HT1080 (cell line): ENCODE data around the gene CFAP97. TPM values are rescaled to one million over a fixed set of nuclear protein-coding genes. Genes with fewer than 3 reads are reported as not detected.
"Not testable (repeated sequence)": the region's sequence is repeated elsewhere in the genome, so short reads cannot be mapped to it uniquely, and the experiment has no call there.

Experiments used
- DNase-seq: peaks from one replicate; pipeline ENCODE4 v3.0.0-alpha.2; 2015; ENCODE audit warnings: low read depth
- total RNA-seq: library from RNA; depleted of rRNA; stranded (reverse); fragments of >200 nt; shearing (Covaris generic); gene quantifications from 2 replicates; pipeline ENCODE4 v1.2.3, GENCODE V29; 2014

The CFAP97 gene
- total RNA-seq, 1 experiment from 2014 or later = 29.7 TPM

GRCh38 chr4:185142912-185143600 is 60.7 kb downstream of the CFAP97 start, which contains the start of gene SLC25A4:
SLC25A4 (plus strand) TSS chr4:185143266; CDS start chr4:185143373, 107 bp downstream.
- peak; percentile 76 for DNase-seq

- DNase-seq = no peak
Observed at GRCh38 chr4:185142564-185142911, 61.3 kb downstream of the CFAP97 start.

DNA sequence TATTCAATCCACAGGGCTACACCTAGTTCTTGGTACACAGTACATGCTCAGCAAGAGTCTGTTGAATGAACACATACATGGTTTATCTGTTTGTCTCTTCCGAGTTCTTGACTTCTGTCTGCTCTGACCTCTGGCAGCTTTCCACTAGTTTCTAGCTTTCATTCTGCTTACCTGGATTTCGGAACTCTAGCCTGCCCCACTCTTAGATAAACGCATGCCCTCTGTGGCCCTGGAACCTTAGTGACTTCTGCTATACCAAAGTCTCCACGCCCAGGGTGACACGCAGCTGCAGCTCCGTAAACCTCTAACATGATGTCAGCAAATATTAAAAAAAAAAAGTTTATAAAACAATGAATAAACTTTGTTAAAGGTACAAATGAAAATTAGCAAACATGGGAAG is 62.0 kb downstream of the CFAP97 start:
- no peak for DNase-seq

DNA sequence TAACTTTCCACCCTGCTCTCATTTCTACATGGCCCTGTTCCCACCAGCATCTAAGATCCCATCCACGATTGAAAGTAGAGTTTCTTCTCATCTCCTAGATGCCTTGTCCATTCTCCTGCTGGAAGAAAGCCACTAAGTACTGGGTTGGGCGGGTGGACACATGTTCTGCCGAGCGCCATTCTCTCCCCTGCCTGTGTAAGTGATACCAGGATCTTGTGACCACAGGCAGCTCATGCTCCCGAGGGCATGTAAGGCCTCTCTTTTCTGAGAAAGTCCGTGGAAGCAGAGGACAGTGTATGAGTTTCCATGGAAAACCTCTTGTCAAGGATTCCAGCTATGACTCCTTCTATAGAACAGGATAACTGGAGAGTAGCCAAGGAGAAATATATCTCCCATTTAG is 64.1 kb downstream of the CFAP97 start:
- peak; percentile 3 for DNase-seq

GRCh38 chr4:185138161-185138560 is 65.6 kb downstream of the CFAP97 start:
- no peak for DNase-seq

- no peak for DNase-seq
Observed at GRCh38 chr4:185137233-185137925, 66.4 kb downstream of the CFAP97 start.

DNA sequence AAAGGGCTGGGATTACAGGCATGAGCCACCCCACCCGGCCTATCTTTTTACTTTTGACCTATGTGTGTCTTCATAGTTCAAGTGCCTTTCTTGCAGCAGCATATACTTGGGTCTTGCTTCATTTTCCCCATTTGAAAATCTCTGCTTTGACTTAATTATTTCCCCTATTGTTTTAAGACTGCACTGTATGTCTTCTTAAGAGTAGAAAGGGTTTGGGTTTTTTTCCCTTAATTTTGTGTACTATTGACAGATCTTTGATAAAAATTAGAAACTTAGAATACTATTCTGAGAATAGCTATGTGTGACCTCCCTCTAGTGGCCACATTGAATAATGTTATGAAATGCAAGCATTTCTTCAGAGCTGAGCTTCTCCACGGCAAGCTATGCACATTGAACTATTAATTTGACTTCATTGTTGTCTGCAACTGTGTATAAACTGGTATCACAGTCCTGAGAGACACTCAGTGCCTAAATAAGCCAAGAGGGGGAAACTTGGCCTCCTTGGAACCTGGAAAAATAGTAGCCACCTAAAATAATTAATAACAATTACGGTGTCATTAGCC is 69.4 kb downstream of the CFAP97 start:
- peak; percentile 44 for DNase-seq

DNA sequence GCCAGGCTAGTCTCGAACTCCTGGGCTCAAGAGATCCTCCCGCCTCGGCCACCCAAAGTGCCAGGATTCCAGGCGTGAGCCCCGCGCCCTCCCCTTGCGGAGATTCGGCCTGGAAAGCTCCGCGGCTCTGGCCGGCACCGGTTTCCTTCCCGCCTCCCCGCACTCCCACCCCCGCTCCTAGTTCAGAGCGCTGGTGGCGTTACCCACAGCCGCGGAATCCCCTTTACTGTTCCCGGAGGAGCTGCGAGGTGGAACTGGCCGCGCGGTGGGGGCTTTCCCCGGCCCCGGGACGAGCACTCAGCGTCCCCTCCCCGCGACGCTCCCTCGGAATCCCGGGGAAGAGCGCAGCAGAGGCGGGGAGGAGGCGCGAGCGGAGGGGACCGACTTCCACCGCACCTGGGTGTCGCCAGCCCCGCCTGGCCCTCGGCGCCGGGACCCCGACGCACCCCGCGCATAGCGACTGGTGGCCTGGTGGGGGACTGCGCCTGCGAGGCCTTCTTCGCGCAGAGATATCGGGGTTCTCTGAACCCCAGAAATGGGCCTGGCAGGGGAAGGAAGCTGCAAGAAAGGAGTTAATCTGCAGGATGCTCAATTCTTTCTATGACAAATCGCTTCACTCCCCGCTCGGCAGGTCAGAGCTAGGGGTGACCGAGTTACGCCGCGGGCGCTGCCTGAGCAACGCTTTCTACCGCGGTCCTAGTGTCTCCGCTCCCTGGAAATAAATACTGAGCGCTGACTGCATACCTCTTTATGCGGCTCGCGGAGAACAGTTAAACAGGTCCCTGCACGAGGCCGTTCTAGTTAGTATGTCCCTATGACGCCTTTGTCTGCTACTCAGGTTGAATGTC is 75.3 kb downstream of the CFAP97 start:
- DNase-seq = no peak

GRCh38 chr4:185127021-185127925 is 76.5 kb downstream of the CFAP97 start:
- DNase-seq = no peak

DNA sequence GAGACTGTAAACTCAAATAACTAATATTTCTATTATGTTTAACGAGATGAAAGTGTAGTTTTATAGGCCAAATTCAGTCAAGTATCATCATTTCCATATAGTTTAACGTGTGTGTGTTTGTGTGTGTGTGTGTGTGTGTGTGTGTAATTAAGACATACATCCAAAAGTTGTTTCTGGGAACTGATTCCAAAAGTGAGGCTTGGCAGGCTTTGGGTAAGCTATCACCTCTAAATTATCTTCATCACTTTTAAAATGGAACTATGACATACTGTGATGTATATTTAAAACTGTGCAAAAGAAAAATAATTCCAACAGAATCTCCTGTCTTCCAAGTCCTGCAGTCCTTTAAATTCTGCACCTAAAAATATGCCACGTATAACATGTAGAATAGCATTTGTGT is 79.8 kb downstream of the CFAP97 start:
- no peak for DNase-seq

DNA sequence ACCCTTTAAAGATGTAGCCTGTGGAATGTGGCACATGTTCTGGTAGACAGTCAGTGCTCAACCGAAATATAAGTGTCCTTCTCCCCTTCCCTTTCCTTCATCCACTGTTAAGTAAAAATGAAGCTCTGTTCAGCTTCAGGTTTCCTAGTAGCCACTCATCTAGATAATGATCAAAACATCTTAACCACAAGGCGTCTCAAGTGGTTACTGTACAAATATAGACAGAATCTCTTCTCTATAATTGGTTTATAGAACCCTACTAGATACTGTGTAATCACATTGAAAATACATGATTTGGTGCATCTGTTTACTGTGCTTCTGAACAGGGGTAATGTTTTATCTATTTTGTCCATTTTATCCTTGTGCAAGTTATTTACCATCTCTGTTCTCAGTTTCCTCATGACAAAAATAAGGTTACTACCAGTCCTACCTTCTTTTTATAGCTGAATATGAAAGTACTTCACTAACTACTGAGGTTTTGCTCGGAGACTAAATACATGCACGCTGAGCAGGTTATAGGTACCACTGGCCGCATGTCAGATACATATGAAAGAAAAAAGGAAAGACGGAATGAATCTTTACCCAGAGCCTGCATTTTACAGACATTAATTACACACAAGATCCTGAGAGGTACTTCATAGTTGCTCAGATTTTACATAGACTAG is 81.0 kb downstream of the CFAP97 start:
- no peak for DNase-seq

DNA sequence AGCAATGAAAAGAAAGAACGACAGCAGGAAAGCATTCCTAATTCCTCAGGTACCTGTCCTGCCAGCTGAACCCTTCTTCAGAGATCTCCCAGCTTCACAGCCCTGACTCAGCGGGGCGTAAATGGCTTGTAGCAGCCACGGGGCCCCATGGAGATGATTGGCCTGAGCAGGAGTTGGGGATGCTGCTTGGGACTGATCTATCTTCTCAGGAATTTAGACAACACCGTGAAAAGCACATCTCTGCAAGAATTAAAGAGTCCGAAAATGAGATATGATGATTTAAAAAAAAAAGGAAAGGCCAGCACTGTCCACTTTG is 83.2 kb downstream of the CFAP97 start:
- DNase-seq = no peak

DNA sequence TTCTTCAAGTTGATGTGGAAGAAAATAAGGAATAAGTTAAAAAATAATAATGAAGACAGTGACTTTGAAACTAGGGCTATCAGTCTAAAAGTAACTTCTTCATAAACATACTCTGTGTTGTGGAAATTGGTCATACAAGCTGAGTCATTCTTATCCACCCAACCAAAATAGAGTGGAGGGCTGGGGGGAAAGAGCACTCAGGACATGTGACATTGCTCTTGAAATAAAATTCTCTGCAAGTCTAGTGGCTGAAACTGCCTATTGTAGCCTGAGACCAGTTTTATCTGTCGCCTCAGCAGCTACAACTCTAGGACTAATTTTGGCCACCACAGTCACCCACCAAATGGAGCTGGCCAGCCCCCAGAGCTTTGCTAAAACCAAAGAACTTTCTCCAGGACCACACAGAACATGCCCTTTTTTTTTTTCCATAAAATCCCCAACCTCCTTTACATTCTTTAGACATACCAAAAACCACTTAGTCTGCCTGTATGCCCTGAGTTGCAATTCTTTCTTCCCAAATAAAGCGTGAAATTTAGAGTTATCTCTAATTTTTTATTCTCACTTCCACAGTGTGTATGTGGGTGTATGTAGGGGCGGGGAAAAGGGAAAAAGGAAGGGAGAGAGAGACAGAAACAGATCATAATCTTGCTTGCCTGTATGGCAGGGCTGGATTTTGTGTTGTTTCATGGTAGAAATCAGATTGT is 83.7 kb downstream of the CFAP97 start:
- DNase-seq = peak; percentile 24

DNA sequence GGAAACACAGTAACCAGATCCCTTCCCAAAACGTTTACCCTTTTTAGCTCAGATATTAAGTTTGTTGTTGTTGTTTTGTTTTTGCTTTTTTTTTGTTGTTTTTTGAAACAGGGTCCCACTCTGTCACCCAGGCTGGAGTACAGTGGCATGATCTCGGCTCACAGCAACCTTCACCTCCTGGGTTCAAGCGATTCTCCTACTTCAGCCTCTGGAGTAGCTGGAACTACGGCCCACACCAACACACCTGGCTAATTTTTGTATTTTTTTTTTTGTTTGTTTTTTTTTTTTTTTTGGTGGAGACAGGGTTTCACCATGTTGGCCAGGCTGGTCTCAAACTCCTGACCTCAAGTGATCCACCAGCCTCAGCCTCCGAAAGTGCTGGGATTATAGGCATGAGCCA is 84.3 kb downstream of the CFAP97 start:
- DNase-seq = not testable (repeated sequence)

- no peak for DNase-seq
Observed at GRCh38 chr4:185118876-185119275, 84.9 kb downstream of the CFAP97 start.

GRCh38 chr4:185117300-185117934 is 86.4 kb downstream of the CFAP97 start:
- no peak for DNase-seq

GRCh38 chr4:185115827-185116232 is 88.0 kb downstream of the CFAP97 start:
- no peak for DNase-seq

- no peak for DNase-seq
Observed at GRCh38 chr4:185113340-185113739, 90.5 kb downstream of the CFAP97 start.

GRCh38 chr4:185112104-185112503 is 91.7 kb downstream of the CFAP97 start:
- DNase-seq = peak; percentile 99
